HepG2 (cell line): ENCODE measurements around the gene GDPD5. TPM values are rescaled to one million over a fixed set of nuclear protein-coding genes. Genes with fewer than 3 reads are reported as not detected.

Experiments used
- ATF7 ChIP-seq, 2 experiments: fragments of 450-650 bp in 1 of 2; sonication (generic) in 1 of 2; formaldehyde crosslinking in 1 of 2; IDR thresholded peaks; 2 replicates each; pipeline versions ENCODE4 v1.4.0 to v1.6.1; 2016 to 2020; ENCODE audit warnings: antibody characterized with exemption in 1 of 2, mild to moderate bottlenecking in 1 of 2, missing genetic modification reagents in 1 of 2
- BRCA1 ChIP-seq: sonication (generic); formaldehyde crosslinking; IDR thresholded peaks from 2 replicates; pipeline ENCODE4 v1.4.0; 2020; ENCODE audit warnings: missing genetic modification reagents
- CC2D1A ChIP-seq: sonication (generic); formaldehyde crosslinking; IDR thresholded peaks from 2 replicates; pipeline ENCODE4 v1.8.1; 2023; ENCODE audit warnings: mild to moderate bottlenecking, missing genetic modification reagents
- PRDM4 ChIP-seq: sonication (generic); formaldehyde crosslinking; IDR thresholded peaks from 2 replicates; pipeline ENCODE4 v1.9.0; 2021; ENCODE audit warnings: missing genetic modification reagents, borderline replicate concordance
- SIX1 ChIP-seq: sonication (generic); formaldehyde crosslinking; IDR thresholded peaks from 2 replicates; pipeline ENCODE4 v1.4.0; 2020; ENCODE audit warnings: missing genetic modification reagents, borderline replicate concordance
- STAT5B ChIP-seq: sonication (generic); formaldehyde crosslinking; IDR thresholded peaks from 2 replicates; pipeline ENCODE4 v1.4.0; 2020; ENCODE audit warnings: missing genetic modification reagents
- TBX2 ChIP-seq: sonication (generic); formaldehyde crosslinking; IDR thresholded peaks from 2 replicates; pipeline ENCODE4 v1.5.0; 2020; ENCODE audit warnings: missing genetic modification reagents, mild to moderate bottlenecking, borderline replicate concordance
- ZIK1 ChIP-seq: sonication (generic); formaldehyde crosslinking; IDR thresholded peaks from 2 replicates; pipeline ENCODE4 v1.5.0; 2020; ENCODE audit warnings: mild to moderate bottlenecking, low read depth, missing genetic modification reagents, borderline replicate concordance
- ZNF34 ChIP-seq: sonication (generic); formaldehyde crosslinking; IDR thresholded peaks from 2 replicates; pipeline ENCODE4 v1.4.0; 2020; ENCODE audit warnings: mild to moderate bottlenecking, missing genetic modification reagents, borderline replicate concordance
- ZNF510 ChIP-seq: sonication (generic); formaldehyde crosslinking; IDR thresholded peaks from 2 replicates; pipeline ENCODE4 v1.4.0; 2020; ENCODE audit warnings: low read depth, mild to moderate bottlenecking, missing genetic modification reagents
- ZNF784 ChIP-seq: sonication (generic); formaldehyde crosslinking; IDR thresholded peaks from 2 replicates; pipeline ENCODE4 v1.5.1; 2020; ENCODE audit warnings: missing genetic modification reagents, mild to moderate bottlenecking, borderline replicate concordance
- polyA plus RNA-seq, 8 experiments: library from polyadenylated mRNA; depleted of rRNA in 3 of 8; stranded (reverse) in 7 of 8; unstranded in 1 of 8; fragments of >200 nt; fragmentation: Illumina TruSeq in 4 of 8; extraction: Trizol in 4 of 8; gene quantifications; 2 replicates each; pipeline versions ENCODE4 v1.2.1 to v1.2.3, GENCODE V29; 2011 to 2016; ENCODE audit warnings: low read depth in 4 of 8, missing spikeins in 1 of 8, mixed read lengths in 1 of 8; ENCODE audit not compliant: insufficient read depth in 1 of 8
- total RNA-seq, 5 experiments: library from RNA; depleted of rRNA; stranded (reverse); fragments of >200 nt; fragmentation: Illumina TruSeq; extraction: Trizol; gene quantifications; 2 replicates each; pipeline ENCODE4 v1.2.3, GENCODE V29; 2016; ENCODE audit warnings: low read depth in 1 of 5
- TF ChIP-seq, protein P1 (sequence below): sonication (generic); formaldehyde crosslinking; IDR thresholded peaks from 2 replicates; pipeline ENCODE4 v1.8.1; 2023; ENCODE audit warnings: missing genetic modification reagents, mild to moderate bottlenecking, borderline replicate concordance
- TF ChIP-seq, protein P2 (sequence below): sonication (generic); formaldehyde crosslinking; IDR thresholded peaks from 2 replicates; pipeline ENCODE4 v1.4.0; 2020; ENCODE audit warnings: missing genetic modification reagents
- TF ChIP-seq, protein P3 (sequence below): sonication (generic); formaldehyde crosslinking; IDR thresholded peaks from 2 replicates; pipeline ENCODE4 v1.4.0; 2020; ENCODE audit warnings: missing genetic modification reagents, borderline replicate concordance
- TF ChIP-seq, protein P4 (sequence below): sonication (generic); formaldehyde crosslinking; IDR thresholded peaks from 2 replicates; pipeline ENCODE4 v1.8.0; 2022; ENCODE audit warnings: missing genetic modification reagents, mild to moderate bottlenecking, moderate library complexity, borderline replicate concordance

The GDPD5 gene
- total and polyA plus RNA-seq, 2 of the 13 experiments (the other 11 are each of a cell fraction or from before 2014, with no cell fraction given) = 55.0 to 67.5 TPM

DNA sequence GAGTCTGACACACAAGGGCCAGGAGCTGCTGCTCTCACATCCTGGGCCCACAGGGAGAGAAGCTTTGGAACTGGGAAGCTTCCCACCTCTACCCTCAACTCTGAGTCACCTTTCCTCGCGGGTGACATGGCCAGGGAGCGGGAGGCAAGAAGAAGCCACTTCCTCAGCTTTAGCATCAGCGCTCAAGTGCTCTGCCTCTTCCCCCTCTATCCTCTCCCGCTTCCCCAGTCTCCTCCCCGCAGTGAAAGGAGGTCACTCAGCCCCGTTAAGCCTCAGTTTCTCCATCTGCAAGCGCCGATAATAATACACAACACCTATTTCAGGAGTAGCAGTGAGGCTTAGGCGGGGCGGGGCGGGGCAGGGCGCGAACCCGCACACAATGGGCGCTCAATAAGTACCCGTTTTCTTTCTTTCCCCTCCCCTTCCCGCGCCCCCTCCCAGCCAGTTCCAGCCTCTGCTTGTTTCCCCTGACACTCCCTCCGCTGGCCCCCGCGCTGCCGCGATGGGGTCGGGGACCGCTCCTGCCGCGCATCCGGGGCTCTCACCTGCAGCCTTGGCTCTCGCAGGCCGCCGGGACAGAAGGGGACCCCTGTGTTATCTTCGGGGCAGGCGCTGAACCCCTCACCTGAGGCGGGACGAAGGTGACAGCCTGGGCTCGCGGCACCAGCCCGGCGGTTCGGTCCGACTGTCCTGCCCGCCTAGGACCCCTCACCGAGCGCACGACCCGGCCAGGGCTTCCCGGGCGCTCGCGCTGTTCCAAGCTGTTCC is 892 bp downstream of the GDPD5 start (continued):
- no peak for TF ChIP-seq ATF7 (IDR thresholded peaks at IDR 0.05)
- no peak for TF ChIP-seq ATF7 (CRISPR knock-in tag; IDR thresholded peaks at IDR 0.05)
- TF ChIP-seq, protein P1, sequence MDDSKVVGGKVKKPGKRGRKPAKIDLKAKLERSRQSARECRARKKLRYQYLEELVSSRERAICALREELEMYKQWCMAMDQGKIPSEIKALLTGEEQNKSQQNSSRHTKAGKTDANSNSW (CRISPR knock-in tag) = 0 out of 2 replicates have a peak, but pooled peaks have one; percentile 47
- TF ChIP-seq, protein P2, sequence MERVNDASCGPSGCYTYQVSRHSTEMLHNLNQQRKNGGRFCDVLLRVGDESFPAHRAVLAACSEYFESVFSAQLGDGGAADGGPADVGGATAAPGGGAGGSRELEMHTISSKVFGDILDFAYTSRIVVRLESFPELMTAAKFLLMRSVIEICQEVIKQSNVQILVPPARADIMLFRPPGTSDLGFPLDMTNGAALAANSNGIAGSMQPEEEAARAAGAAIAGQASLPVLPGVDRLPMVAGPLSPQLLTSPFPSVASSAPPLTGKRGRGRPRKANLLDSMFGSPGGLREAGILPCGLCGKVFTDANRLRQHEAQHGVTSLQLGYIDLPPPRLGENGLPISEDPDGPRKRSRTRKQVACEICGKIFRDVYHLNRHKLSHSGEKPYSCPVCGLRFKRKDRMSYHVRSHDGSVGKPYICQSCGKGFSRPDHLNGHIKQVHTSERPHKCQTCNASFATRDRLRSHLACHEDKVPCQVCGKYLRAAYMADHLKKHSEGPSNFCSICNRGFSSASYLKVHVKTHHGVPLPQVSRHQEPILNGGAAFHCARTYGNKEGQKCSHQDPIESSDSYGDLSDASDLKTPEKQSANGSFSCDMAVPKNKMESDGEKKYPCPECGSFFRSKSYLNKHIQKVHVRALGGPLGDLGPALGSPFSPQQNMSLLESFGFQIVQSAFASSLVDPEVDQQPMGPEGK (CRISPR knock-in tag) = peak; percentile 76; the same call in 1 of the 2 replicates
- no peak for TF ChIP-seq BRCA1 (CRISPR knock-in tag)
- no peak for TF ChIP-seq ZNF510
- TF ChIP-seq ZNF784 (CRISPR knock-in tag) = 0 out of 2 replicates have a peak, but pooled peaks have one; percentile 48
- no peak for TF ChIP-seq CC2D1A (CRISPR knock-in tag)
- 0 out of 2 replicates have a peak, but pooled peaks have one; percentile 4 for TF ChIP-seq ZNF34
- TF ChIP-seq SIX1 (CRISPR knock-in tag) = no peak
- TF ChIP-seq, protein P3, sequence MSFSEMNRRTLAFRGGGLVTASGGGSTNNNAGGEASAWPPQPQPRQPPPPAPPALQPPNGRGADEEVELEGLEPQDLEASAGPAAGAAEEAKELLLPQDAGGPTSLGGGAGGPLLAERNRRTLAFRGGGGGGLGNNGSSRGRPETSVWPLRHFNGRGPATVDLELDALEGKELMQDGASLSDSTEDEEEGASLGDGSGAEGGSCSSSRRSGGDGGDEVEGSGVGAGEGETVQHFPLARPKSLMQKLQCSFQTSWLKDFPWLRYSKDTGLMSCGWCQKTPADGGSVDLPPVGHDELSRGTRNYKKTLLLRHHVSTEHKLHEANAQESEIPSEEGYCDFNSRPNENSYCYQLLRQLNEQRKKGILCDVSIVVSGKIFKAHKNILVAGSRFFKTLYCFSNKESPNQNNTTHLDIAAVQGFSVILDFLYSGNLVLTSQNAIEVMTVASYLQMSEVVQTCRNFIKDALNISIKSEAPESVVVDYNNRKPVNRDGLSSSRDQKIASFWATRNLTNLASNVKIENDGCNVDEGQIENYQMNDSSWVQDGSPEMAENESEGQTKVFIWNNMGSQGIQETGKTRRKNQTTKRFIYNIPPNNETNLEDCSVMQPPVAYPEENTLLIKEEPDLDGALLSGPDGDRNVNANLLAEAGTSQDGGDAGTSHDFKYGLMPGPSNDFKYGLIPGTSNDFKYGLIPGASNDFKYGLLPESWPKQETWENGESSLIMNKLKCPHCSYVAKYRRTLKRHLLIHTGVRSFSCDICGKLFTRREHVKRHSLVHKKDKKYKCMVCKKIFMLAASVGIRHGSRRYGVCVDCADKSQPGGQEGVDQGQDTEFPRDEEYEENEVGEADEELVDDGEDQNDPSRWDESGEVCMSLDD = peak; percentile 61; the same call in 1 of the 2 replicates
- TF ChIP-seq PRDM4 = no peak
- TF ChIP-seq ZIK1 (CRISPR knock-in tag) = 0 out of 2 replicates have a peak, but pooled peaks have one; percentile 20
- TF ChIP-seq, protein P4, sequence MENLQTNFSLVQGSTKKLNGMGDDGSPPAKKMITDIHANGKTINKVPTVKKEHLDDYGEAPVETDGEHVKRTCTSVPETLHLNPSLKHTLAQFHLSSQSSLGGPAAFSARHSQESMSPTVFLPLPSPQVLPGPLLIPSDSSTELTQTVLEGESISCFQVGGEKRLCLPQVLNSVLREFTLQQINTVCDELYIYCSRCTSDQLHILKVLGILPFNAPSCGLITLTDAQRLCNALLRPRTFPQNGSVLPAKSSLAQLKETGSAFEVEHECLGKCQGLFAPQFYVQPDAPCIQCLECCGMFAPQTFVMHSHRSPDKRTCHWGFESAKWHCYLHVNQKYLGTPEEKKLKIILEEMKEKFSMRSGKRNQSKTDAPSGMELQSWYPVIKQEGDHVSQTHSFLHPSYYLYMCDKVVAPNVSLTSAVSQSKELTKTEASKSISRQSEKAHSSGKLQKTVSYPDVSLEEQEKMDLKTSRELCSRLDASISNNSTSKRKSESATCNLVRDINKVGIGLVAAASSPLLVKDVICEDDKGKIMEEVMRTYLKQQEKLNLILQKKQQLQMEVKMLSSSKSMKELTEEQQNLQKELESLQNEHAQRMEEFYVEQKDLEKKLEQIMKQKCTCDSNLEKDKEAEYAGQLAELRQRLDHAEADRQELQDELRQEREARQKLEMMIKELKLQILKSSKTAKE (CRISPR knock-in tag) = peak; percentile 15; the same call in 1 of the 2 replicates
- no peak for TF ChIP-seq STAT5B (CRISPR knock-in tag)
- TF ChIP-seq TBX2 (CRISPR knock-in tag) = peak; percentile 21; the same call in 1 of the 2 replicates
